ENCODE measurements around the gene PPP1R16B.

- TF ChIP-seq TAF1 (IDR thresholded peaks at IDR 0.05; ENCODE audit: low read depth, low read length) (no peak), POLR2AphosphoS5 (IDR thresholded peaks at IDR 0.05; ENCODE audit: low read depth, low read length) (no peak), POLR2A (IDR thresholded peaks at IDR 0.05; ENCODE audit: low read depth, low read length) (no peak), POU2F2 (IDR thresholded peaks at IDR 0.05; ENCODE audit: low read depth, low read length) (no peak), SPI1 (IDR thresholded peaks at IDR 0.05; ENCODE audit: low read depth, low read length) (no peak), PAX5 (IDR thresholded peaks at IDR 0.05; ENCODE audit: insufficient read depth, low read length, severe bottlenecking) (no peak)
Observed at GRCh38 chr20:38957235-38957876, 151.9 kb downstream of the PPP1R16B start.

Data from GM12891 (cell line).